DND-41 (cell line): Measurements from ENCODE around the gene CCDC116.

ENCODE experiments used
- CTCF ChIP-seq: IDR thresholded peaks from 2 replicates; pipeline ENCODE4 v1.5.1; 2012; ENCODE audit warnings: borderline replicate concordance, low read length, moderate library complexity, mild to moderate bottlenecking; ENCODE audit not compliant: poor library complexity, severe bottlenecking; ENCODE audit errors: extremely low read depth
- EZH2 ChIP-seq: IDR thresholded peaks from 3 replicates; pipeline ENCODE4 v1.6.1; 2012; ENCODE audit warnings: borderline replicate concordance, low read depth, mild to moderate bottlenecking, moderate library complexity, low read length, inconsistent platforms; ENCODE audit not compliant: severe bottlenecking

- TF ChIP-seq CTCF: no peak
- no peak for TF ChIP-seq EZH2
Measured at GRCh38 chr22:21591695-21592094, 40.9 kb upstream of the CCDC116 start.
